ENCODE measurements around the gene SEC16A.

GRCh38 chr9:136517012-136517743 is 34.3 kb upstream of the SEC16A start:
- TF ChIP-seq PAX5 (IDR thresholded peaks at IDR 0.05; ENCODE audit: insufficient read depth, low read length, severe bottlenecking) (no peak), POLR2A (IDR thresholded peaks at IDR 0.05; ENCODE audit: low read depth, low read length) (no peak), TAF1 (IDR thresholded peaks at IDR 0.05; ENCODE audit: low read depth, low read length) (no peak)
